WERI-Rb-1 (cell line): Measurements from ENCODE around the gene TRAPPC6A.

Experiments used
- DNase-seq: peaks from one replicate; pipeline ENCODE4 v3.0.0-alpha.2; 2020
- H3K27ac ChIP-seq: fragments of 250-450 bp; sonication (Bioruptor Pico); 2 replicates; pipeline ENCODE4 v1.5.1; 2020; ENCODE audit warnings: mild to moderate bottlenecking, moderate library complexity
- H3K27me3 ChIP-seq: fragments of 250-450 bp; sonication (Bioruptor Pico); 2 replicates; pipeline ENCODE4 v1.5.1; 2021; ENCODE audit warnings: mild to moderate bottlenecking, low read depth, moderate library complexity; ENCODE audit not compliant: insufficient read depth, severe bottlenecking
- H3K36me3 ChIP-seq: fragments of 250-450 bp; sonication (Bioruptor Pico); 2 replicates; pipeline ENCODE4 v1.5.1; 2020; ENCODE audit warnings: mild to moderate bottlenecking, moderate library complexity
- H3K4me3 ChIP-seq: 2 replicates; pipeline ENCODE4 v1.5.1; 2011; ENCODE audit warnings: low read depth, mild to moderate bottlenecking, control low read depth, low read length
- H3K9me3 ChIP-seq: fragments of 250-450 bp; sonication (Bioruptor Pico); 2 replicates; pipeline ENCODE4 v1.5.1; 2021; ENCODE audit warnings: mild to moderate bottlenecking, moderate library complexity; ENCODE audit not compliant: severe bottlenecking
- TF ChIP-seq, protein P1 (sequence below): IDR thresholded peaks from 2 replicates; pipeline ENCODE4 v1.5.1; 2011; ENCODE audit warnings: low read depth, mild to moderate bottlenecking, control low read depth, inconsistent platforms, low read length

Gene TRAPPC6A

DNA sequence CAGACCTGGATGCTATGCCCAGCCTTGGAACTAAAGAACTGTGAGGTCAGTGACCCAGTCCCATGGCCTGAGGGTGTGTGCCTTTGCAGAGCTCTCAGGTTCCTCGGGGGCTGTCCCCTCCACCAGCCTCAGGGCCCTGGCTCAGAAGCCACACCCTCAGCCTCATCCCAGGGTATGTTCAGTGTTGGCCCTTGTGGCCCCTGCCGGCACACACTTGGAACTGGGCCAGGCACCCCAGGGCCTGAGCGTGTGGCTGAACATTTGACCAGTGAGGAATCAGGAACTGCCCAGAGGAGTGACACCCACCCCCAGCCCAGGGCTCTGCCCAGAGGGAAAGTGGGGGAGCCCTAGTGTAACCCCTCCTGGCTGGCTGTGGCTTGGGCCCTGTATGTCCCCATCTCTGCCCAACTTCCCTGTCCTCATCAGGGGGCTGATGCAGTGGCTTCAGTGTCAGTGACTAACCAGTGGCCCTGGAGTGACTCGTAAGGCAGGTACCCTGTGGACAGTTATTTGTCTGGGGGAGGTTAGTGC lies 27.2 kb downstream of the TRAPPC6A start:
- H3K4me3 ChIP-seq = no peak overlapping the region
- H3K27ac ChIP-seq = peak overlapping the region; percentile 26; the same call in 1 of the 2 replicates
- TF ChIP-seq, protein P1, sequence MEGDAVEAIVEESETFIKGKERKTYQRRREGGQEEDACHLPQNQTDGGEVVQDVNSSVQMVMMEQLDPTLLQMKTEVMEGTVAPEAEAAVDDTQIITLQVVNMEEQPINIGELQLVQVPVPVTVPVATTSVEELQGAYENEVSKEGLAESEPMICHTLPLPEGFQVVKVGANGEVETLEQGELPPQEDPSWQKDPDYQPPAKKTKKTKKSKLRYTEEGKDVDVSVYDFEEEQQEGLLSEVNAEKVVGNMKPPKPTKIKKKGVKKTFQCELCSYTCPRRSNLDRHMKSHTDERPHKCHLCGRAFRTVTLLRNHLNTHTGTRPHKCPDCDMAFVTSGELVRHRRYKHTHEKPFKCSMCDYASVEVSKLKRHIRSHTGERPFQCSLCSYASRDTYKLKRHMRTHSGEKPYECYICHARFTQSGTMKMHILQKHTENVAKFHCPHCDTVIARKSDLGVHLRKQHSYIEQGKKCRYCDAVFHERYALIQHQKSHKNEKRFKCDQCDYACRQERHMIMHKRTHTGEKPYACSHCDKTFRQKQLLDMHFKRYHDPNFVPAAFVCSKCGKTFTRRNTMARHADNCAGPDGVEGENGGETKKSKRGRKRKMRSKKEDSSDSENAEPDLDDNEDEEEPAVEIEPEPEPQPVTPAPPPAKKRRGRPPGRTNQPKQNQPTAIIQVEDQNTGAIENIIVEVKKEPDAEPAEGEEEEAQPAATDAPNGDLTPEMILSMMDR = no peak
- peaks cover 28% of the 10 kb centered on the region for H3K36me3 ChIP-seq
- H3K27me3 ChIP-seq = no peaks in the 10 kb centered on the region
- no peak for DNase-seq
- H3K9me3 ChIP-seq = no peaks in the 10 kb centered on the region

- Histone ChIP-seq H3K9me3 (no peaks in the 10 kb centered on the region), H3K27me3 (no peaks in the 10 kb centered on the region), H3K36me3 (peaks cover 32% of the 10 kb centered on the region), H3K27ac (peak overlapping the region; percentile 26), H3K4me3 (no peak overlapping the region)
- TF ChIP-seq, protein P1 = no peak
- no peak for DNase-seq
Observed at GRCh38 chr19:45150180-45150579, 27.9 kb downstream of the TRAPPC6A start.

DNA sequence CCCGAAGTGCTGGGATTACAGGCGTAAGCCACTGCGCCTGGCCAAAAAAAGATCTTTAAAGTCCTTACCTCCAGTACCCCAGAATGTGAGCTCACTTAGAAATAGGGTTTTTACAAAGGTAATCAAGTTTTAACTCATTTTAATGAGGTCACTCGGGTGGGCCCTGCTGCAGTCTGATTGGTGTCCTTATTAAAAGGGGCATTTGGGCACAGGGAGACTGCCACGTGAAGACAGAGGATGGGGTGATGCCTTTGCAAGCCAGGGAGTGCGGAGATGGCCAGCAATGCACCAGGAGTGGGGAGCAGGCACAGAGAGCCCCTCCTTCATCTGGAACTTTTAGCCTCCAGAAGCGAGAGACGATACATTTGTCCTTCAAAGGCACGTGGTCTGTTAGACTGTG lies 28.9 kb downstream of the TRAPPC6A start:
- no peak overlapping the region for H3K27ac ChIP-seq
- TF ChIP-seq, protein P1 = no peak
- no peaks in the 10 kb centered on the region for H3K9me3 ChIP-seq
- peaks cover 35% of the 10 kb centered on the region for H3K36me3 ChIP-seq
- no peaks in the 10 kb centered on the region for H3K27me3 ChIP-seq
- H3K4me3 ChIP-seq = no peak overlapping the region
- no peak for DNase-seq

DNA sequence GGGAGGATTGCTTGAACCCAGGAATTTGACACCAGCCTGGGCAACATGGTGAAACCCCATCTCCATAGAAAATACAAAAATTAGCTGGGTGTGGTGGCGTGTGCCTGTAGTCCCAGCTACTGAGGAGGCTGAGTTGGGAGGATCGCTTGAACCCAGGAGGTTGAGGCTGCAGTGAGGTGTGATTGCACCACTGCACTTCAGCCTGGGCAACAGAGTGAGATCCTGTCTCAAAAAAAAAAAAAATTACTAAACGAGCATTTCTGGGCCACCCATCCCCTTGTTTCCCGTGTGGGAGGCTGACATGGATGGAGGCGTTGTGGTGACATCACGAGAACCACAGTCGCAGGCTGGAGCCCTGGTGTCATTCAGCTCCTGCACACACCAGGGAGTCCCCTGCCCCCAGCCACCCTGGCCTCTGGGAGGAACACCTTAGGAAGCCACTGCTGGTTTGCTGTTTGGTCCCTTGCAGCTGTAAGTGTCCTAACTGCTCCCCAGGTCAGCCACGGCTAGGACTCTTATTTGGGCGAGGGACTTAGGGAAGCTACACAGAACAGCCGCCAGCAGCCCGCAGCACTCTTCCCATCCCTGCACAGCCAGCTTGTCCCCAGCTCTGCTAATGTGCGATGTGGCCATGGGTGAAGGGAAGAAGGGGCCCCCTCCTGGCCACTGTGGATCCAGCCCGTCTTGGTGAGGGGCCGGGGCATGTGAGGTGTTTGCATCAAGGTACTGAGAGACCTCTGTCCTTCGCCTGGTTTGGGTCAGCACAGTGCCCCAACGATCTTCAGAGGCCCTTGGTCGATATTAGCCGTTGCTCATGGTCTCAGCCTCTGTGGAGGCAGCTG lies 30.0 kb downstream of the TRAPPC6A start:
- Histone ChIP-seq H3K36me3 (peaks cover 38% of the 10 kb centered on the region), H3K4me3 (no peak overlapping the region), H3K27me3 (no peaks in the 10 kb centered on the region), H3K27ac (peak overlapping the region; percentile 80), H3K9me3 (no peaks in the 10 kb centered on the region)
- TF ChIP-seq, protein P1 = peak; percentile 45
- DNase-seq = peak; percentile 51

GRCh38 chr19:45146741-45147205 lies 31.3 kb downstream of the TRAPPC6A start:
- Histone ChIP-seq H3K4me3 (peak overlapping the region; percentile 29), H3K27ac (peak overlapping the region; percentile 80), H3K9me3 (no peaks in the 10 kb centered on the region), H3K36me3 (peaks cover 45% of the 10 kb centered on the region), H3K27me3 (no peaks in the 10 kb centered on the region)
- TF ChIP-seq, protein P1 = no peak
- peak; percentile 86 for DNase-seq
